ENCODE measurements around the gene GSX2. TPM values are rescaled to one million over a fixed set of nuclear protein-coding genes. Genes with fewer than 3 reads are reported as not detected.

GSX2 gene
- polyA plus RNA-seq, 1 of the 3 experiments (the other 2 are of a cell fraction), result 0.02 TPM

- TF ChIP-seq MAX (IDR thresholded peaks at IDR 0.05; ENCODE audit: low read depth) (no peak), USF1 (IDR thresholded peaks at IDR 0.05; ENCODE audit: borderline replicate concordance, low read depth) (no peak), CTCF (IDR thresholded peaks at IDR 0.05) (no peak), ZBTB33 (IDR thresholded peaks at IDR 0.05; ENCODE audit: borderline replicate concordance, low read depth) (no peak), SIN3A (IDR thresholded peaks at IDR 0.05; ENCODE audit: borderline replicate concordance, low read depth, low read length) (no peak), RAD21 (IDR thresholded peaks at IDR 0.05; ENCODE audit: low read length) (no peak), GATA2 (CRISPR knock-in tag; IDR thresholded peaks at IDR 0.05) (no peak), RFX5 (IDR thresholded peaks at IDR 0.05; ENCODE audit: low read length) (no peak), RXRA (IDR thresholded peaks at IDR 0.05; ENCODE audit: borderline replicate concordance, low read depth) (no peak), POLR2AphosphoS5 (IDR thresholded peaks at IDR 0.05; ENCODE audit: low read depth, low read length) (no peak), REST (IDR thresholded peaks at IDR 0.05; ENCODE audit: low read depth, low read length) (no peak), IRF3 (IDR thresholded peaks at IDR 0.05; ENCODE audit: low read depth, low read length) (no peak), GABPA (IDR thresholded peaks at IDR 0.05; ENCODE audit: low read depth) (no peak)
- DNase-seq, result no peak
- H3K36me3 ChIP-seq (replicated peaks in 1 of 2; ENCODE audit: control insufficient read depth in 1 of 2, insufficient read depth in 2 of 2, low read length in 1 of 2), result peaks cover 0 to 8% of the 10 kb centered on the region in 2 experiments
- H3K4me1 ChIP-seq (ENCODE audit: control insufficient read depth in 1 of 2, insufficient read depth in 2 of 2, low read depth in 1 of 2, low read length in 1 of 2), result peaks cover 19 to 23% of the 10 kb centered on the region in 2 experiments
- POLR2A ChIA-PET, result no interaction called here
- no peak overlapping the region for H3K4me3 ChIP-seq (ENCODE audit: low read depth in 2 of 2, low read length in 1 of 2)
- peaks cover 39% of the 10 kb centered on the region for H3F3A ChIP-seq (replicated peaks; ENCODE audit: insufficient read depth)
- peak overlapping the region; percentile 63 for H2AFZ ChIP-seq (ENCODE audit: low read depth)
- no peaks in the 10 kb centered on the region for H3K9me3 ChIP-seq
- 93% methylated on average over 2 of the region's 2 CpGs for WGBS (ENCODE audit: low lambda C conversion rate)
- CTCF ChIA-PET, result no interaction called here
- no peaks in the 10 kb centered on the region for H3K9me2 ChIP-seq
- peaks cover 27% of the 10 kb centered on the region for H3K79me2 ChIP-seq (ENCODE audit: insufficient read depth)
- peak overlapping the region; percentile 58 to 71 for H3K27ac ChIP-seq (ENCODE audit: low read depth in 2 of 2, low read length in 1 of 2)
- H4K20me1 ChIP-seq (ENCODE audit: insufficient read depth), result peaks cover 8% of the 10 kb centered on the region; the same call in 1 of the 2 replicates
- peak overlapping the region; percentile 58 for H3K4me2 ChIP-seq
- H3K27me3 ChIP-seq (ENCODE audit: insufficient read depth), result no peaks in the 10 kb centered on the region
- peak overlapping the region; percentile 19; the same call in 1 of the 2 replicates for H3K9ac ChIP-seq
These were observed 33.2 kb upstream of the GSX2 start for GRCh38 chr4:54066718-54067129.
